Cardiac muscle cell (in vitro differentiated cells and primary cell): ENCODE results near the gene ATOH7. TPM values are rescaled to one million over a fixed set of nuclear protein-coding genes. Genes with fewer than 3 reads are reported as not detected.

Source experiments
- DNase-seq, 2 donors: peaks; one replicate each; pipeline versions ENCODE4 v3.0.0 to v3.0.0-alpha.2; 2010 to 2017; ENCODE audit warnings: low read depth in 1 of 2, low spot score in 1 of 2
- H3K27ac ChIP-seq: fragments of 200-600 bp; sonication (generic); 2 replicates; pipeline ENCODE4 v1.5.1; 2016
- H3K27me3 ChIP-seq: fragments of 200-600 bp; sonication (generic); 2 replicates; pipeline ENCODE4 v1.6.0; 2016; ENCODE audit warnings: control low read depth
- H3K36me3 ChIP-seq: fragments of 200-600 bp; sonication (generic); 2 replicates; pipeline ENCODE4 v1.5.1; 2016; ENCODE audit warnings: control low read depth
- H3K4me1 ChIP-seq: fragments of 200-600 bp; sonication (generic); 2 replicates; pipeline ENCODE4 v1.8.1; 2017; ENCODE audit warnings: low read depth, mild to moderate bottlenecking, mixed run types
- H3K4me3 ChIP-seq: fragments of 200-600 bp; sonication (generic); 2 replicates; pipeline ENCODE4 v1.5.1; 2016; ENCODE audit warnings: mild to moderate bottlenecking
- H3K9me3 ChIP-seq: fragments of 200-600 bp; sonication (generic); 2 replicates; pipeline ENCODE4 v1.5.1; 2017; ENCODE audit warnings: low read depth, mild to moderate bottlenecking, control low read depth
- CTCF ChIP-seq: IDR thresholded peaks from 2 replicates; pipeline ENCODE4 v1.5.1; 2012; ENCODE audit warnings: low read depth, mild to moderate bottlenecking, low read length
- polyA plus RNA-seq: library from polyadenylated mRNA; unstranded; fragments of >200 nt; fragmentation: Nextera tagmentation; extraction: Ambion mirVana; gene quantifications from 2 replicates; pipeline ENCODE4 v1.2.1, GENCODE V29; 2016
- total RNA-seq: library from RNA; depleted of rRNA; stranded (reverse); fragments of >200 nt; gene quantifications from 2 replicates; pipeline ENCODE4 v1.2.3, GENCODE V29; 2016

ATOH7 gene
- total and polyA plus RNA-seq, 2 experiments from 2014 or later = 0.29 TPM; not detected in 1

- Histone ChIP-seq H3K9me3 (no peaks in the 10 kb centered on the region), H3K4me1 (no peaks in the 10 kb centered on the region), H3K36me3 (no peaks in the 10 kb centered on the region), H3K4me3 (no peak overlapping the region), H3K27ac (no peak overlapping the region), H3K27me3 (no peaks in the 10 kb centered on the region)
- no peak for TF ChIP-seq CTCF
- no peak for DNase-seq
Observed at GRCh38 chr10:68239596-68240150, 7.8 kb upstream of the ATOH7 start.

DNA sequence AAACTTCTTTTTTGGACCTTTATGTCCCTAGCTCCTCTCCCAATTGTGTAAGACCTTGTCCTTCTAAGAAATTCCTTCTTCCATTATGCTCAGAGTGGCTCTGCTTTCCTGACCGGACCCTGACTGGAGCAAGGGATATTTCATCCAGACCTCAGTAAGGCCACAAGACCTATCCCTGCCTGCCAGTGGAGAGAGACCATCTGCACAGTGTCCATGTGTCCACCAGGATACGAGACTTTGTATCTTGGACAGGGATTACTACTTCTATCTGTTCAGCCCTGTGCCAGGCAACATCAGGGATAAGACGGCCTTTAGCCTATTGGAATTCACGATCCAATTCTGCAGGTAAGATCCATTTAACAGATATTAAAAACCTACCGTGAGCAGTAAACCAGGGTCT, 7.2 kb upstream of the ATOH7 start:
- Histone ChIP-seq H3K36me3 (no peaks in the 10 kb centered on the region), H3K27me3 (peaks cover 4% of the 10 kb centered on the region), H3K9me3 (no peaks in the 10 kb centered on the region), H3K4me1 (no peaks in the 10 kb centered on the region), H3K27ac (no peak overlapping the region), H3K4me3 (no peak overlapping the region)
- TF ChIP-seq CTCF = no peak
- DNase-seq = no peak

- H3K27me3 ChIP-seq = peaks cover 11% of the 10 kb centered on the region
- no peak for DNase-seq
- no peaks in the 10 kb centered on the region for H3K9me3 ChIP-seq
- H3K4me1 ChIP-seq = no peaks in the 10 kb centered on the region
- TF ChIP-seq CTCF = no peak
- H3K27ac ChIP-seq = no peak overlapping the region
- H3K4me3 ChIP-seq = no peak overlapping the region
- no peaks in the 10 kb centered on the region for H3K36me3 ChIP-seq
Observed at GRCh38 chr10:68238371-68238770, 6.5 kb upstream of the ATOH7 start.

DNA sequence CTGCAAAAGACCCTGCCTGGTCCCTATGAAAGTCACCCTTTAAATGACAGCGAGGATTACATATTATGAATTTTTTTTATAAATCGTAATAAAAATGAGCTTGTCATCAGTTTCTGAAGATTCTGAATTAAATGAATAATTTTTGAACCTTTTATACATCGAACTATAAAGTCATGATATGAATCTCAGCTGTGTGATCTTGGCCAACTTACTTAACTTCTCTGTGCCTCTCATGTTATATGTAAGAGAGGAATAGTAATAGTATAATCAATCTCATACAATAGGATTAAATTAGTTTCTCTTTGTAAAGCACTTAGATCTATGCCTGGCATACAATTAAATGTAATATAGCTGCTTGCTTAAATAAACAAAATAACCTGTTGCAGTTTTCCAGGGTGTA, 5.3 kb upstream of the ATOH7 start:
- Histone ChIP-seq H3K27ac (no peak overlapping the region), H3K27me3 (peaks cover 23% of the 10 kb centered on the region), H3K4me3 (no peak overlapping the region), H3K9me3 (no peaks in the 10 kb centered on the region), H3K4me1 (no peaks in the 10 kb centered on the region), H3K36me3 (no peaks in the 10 kb centered on the region)
- no peak for DNase-seq
- no peak for TF ChIP-seq CTCF

- no peak for TF ChIP-seq CTCF
Observed at GRCh38 chr10:68235581-68235980, 3.7 kb upstream of the ATOH7 start.

GRCh38 chr10:68235111-68235510, 3.2 kb upstream of the ATOH7 start:
- TF ChIP-seq CTCF = no peak
- Histone ChIP-seq H3K9me3 (no peaks in the 10 kb centered on the region), H3K4me3 (no peak overlapping the region), H3K27me3 (peaks cover 24% of the 10 kb centered on the region), H3K4me1 (no peaks in the 10 kb centered on the region), H3K27ac (no peak overlapping the region), H3K36me3 (no peaks in the 10 kb centered on the region)
- DNase-seq = no peak

More at GRCh38 chr10:68235581-68235980, 3.7 kb upstream of the ATOH7 start:
- H3K4me1 ChIP-seq = no peaks in the 10 kb centered on the region
- H3K9me3 ChIP-seq = no peaks in the 10 kb centered on the region
- DNase-seq = no peak
- H3K36me3 ChIP-seq = no peaks in the 10 kb centered on the region
- no peak overlapping the region for H3K4me3 ChIP-seq
- H3K27ac ChIP-seq = no peak overlapping the region
- peaks cover 24% of the 10 kb centered on the region for H3K27me3 ChIP-seq
